Tibial artery (tissue), 4 donors: ENCODE data around the gene SLC25A33.
"Not testable (repeated sequence)": the region's sequence is repeated elsewhere in the genome, so short reads cannot be mapped to it uniquely, and the experiment has no call there.

Source experiments
- DNase-seq, 2 donors: peaks; one replicate each; pipeline ENCODE4 v3.0.0-alpha.2; 2019
- H3K27ac ChIP-seq, 2 donors: fragments of 200-600 bp; sonication (generic) in 1 of 2; 1 replicate in 1 of 2; 2 replicates in 1 of 2; pipeline ENCODE4 v1.5.1; 2018 to 2019; ENCODE audit warnings: mild to moderate bottlenecking in 1 of 2
- H3K27me3 ChIP-seq, 2 donors: fragments of 200-600 bp; sonication (generic) in 1 of 2; one replicate each; pipeline versions ENCODE4 v1.5.1 to v1.6.0; 2016 to 2019
- H3K36me3 ChIP-seq, 3 donors: fragments of 200-600 bp; sonication (generic) in 2 of 3; one replicate each; pipeline ENCODE4 v1.5.1; 2016 to 2019; ENCODE audit warnings: mild to moderate bottlenecking in 2 of 3
- H3K4me1 ChIP-seq, 4 donors: fragments of 200-600 bp; sonication (generic) in 2 of 4; 1 replicate in 3 of 4; 2 replicates in 1 of 4; pipeline ENCODE4 v1.5.1; 2016 to 2019
- H3K4me3 ChIP-seq, 2 donors: fragments of 200-600 bp; sonication (generic) in 1 of 2; 1 replicate in 1 of 2; 2 replicates in 1 of 2; pipeline ENCODE4 v1.5.1; 2018 to 2019; ENCODE audit warnings: mild to moderate bottlenecking in 2 of 2
- H3K9me3 ChIP-seq, 3 donors: fragments of 200-600 bp; sonication (generic) in 1 of 3; one replicate each; pipeline ENCODE4 v1.5.1; 2016 to 2019
- CTCF ChIP-seq, 2 experiments: fragments of 200-600 bp in 1 of 2; fragments of 450-650 bp in 1 of 2; IDR thresholded peaks; one replicate each; pipeline ENCODE4 v1.5.1; 2017 to 2019; ENCODE audit warnings: antibody characterized with exemption in 2 of 2, mild to moderate bottlenecking in 1 of 2, moderate library complexity in 1 of 2
- intact Hi-C: fragments of 100-400 bp; cut with DNase I; formaldehyde crosslinking; loops from one replicate; pipeline ENCODE4 v1.15.0; 2023; ENCODE audit warnings: low total_unique reads

Gene SLC25A33

GRCh38 chr1:9558271-9558945 is 19.1 kb downstream of the SLC25A33 start:
- Histone ChIP-seq H3K4me3 (no peak overlapping the region), H3K27ac (no peak overlapping the region), H3K9me3 (no peaks in the 10 kb centered on the region), H3K4me1 (peaks cover 0 to 22% (median 7%) of the 10 kb centered on the region in 4 donors), H3K36me3 (peaks cover 0 to 13% (median 7%) of the 10 kb centered on the region in 3 donors), H3K27me3 (no peaks in the 10 kb centered on the region)
- intact Hi-C loops: no loop called here
- no peak for DNase-seq
- no peak for TF ChIP-seq CTCF (IDR thresholded peaks at IDR 0.05)

- Histone ChIP-seq H3K36me3 (peaks cover 0 to 13% (median 7%) of the 10 kb centered on the region in 3 donors), H3K9me3 (no peaks in the 10 kb centered on the region), H3K27me3 (no peaks in the 10 kb centered on the region), H3K4me3 (no peak overlapping the region), H3K4me1 (peaks cover 0 to 22% (median 7%) of the 10 kb centered on the region in 4 donors), H3K27ac (no peak overlapping the region)
- intact Hi-C loops: no loop called here
- DNase-seq: no peak
- no peak for TF ChIP-seq CTCF (IDR thresholded peaks at IDR 0.05)
Observed at GRCh38 chr1:9558946-9559545, 19.8 kb downstream of the SLC25A33 start.

- TF ChIP-seq CTCF (IDR thresholded peaks at IDR 0.05): no peak
- DNase-seq: no peak
- intact Hi-C loops: no loop called here
- H3K4me3 ChIP-seq: no peak overlapping the region
- H3K27ac ChIP-seq: no peak overlapping the region
- peaks cover 0 to 22% (median 7%) of the 10 kb centered on the region in 4 donors for H3K4me1 ChIP-seq
- no peaks in the 10 kb centered on the region for H3K27me3 ChIP-seq
- H3K36me3 ChIP-seq: peaks cover 0 to 13% (median 7%) of the 10 kb centered on the region in 3 donors
- H3K9me3 ChIP-seq: no peaks in the 10 kb centered on the region
Observed at GRCh38 chr1:9559673-9560072, 20.4 kb downstream of the SLC25A33 start.

- H3K27me3 ChIP-seq, H3K4me3 ChIP-seq, H3K27ac ChIP-seq, H3K9me3 ChIP-seq, DNase-seq, intact Hi-C loops: not testable (repeated sequence)
- Histone ChIP-seq H3K36me3 (peaks cover 0 to 13% (median 7%) of the 10 kb centered on the region in 3 donors), H3K4me1 (peaks cover 0 to 19% (median 7%) of the 10 kb centered on the region in 4 donors)
Observed at GRCh38 chr1:9560090-9560489, 20.8 kb downstream of the SLC25A33 start.

GRCh38 chr1:9561429-9561828 is 22.2 kb downstream of the SLC25A33 start:
- DNase-seq: no peak
- Histone ChIP-seq H3K27me3 (no peaks in the 10 kb centered on the region), H3K4me3 (no peak overlapping the region), H3K4me1 (peaks cover 0 to 11% (median 5%) of the 10 kb centered on the region in 4 donors), H3K9me3 (no peaks in the 10 kb centered on the region), H3K27ac (peak overlapping the region in 1 of 2 donors; percentile 28), H3K36me3 (peaks cover 0 to 13% (median 5%) of the 10 kb centered on the region in 3 donors)
- no peak for TF ChIP-seq CTCF (IDR thresholded peaks at IDR 0.05)
- intact Hi-C loops: no loop called here

GRCh38 chr1:9569267-9569666 is 30.0 kb downstream of the SLC25A33 start:
- no peak overlapping the region for H3K27ac ChIP-seq
- no peak for DNase-seq
- no peaks in the 10 kb centered on the region for H3K4me1 ChIP-seq
- no peak for TF ChIP-seq CTCF (IDR thresholded peaks at IDR 0.05)
- H3K36me3 ChIP-seq: peaks cover 0 to 6% (median 0%) of the 10 kb centered on the region in 3 donors
- H3K27me3 ChIP-seq: no peaks in the 10 kb centered on the region
- H3K4me3 ChIP-seq: no peak overlapping the region
- intact Hi-C loops: no loop called here
- no peaks in the 10 kb centered on the region for H3K9me3 ChIP-seq

GRCh38 chr1:9570886-9571529 is 31.7 kb downstream of the SLC25A33 start:
- not testable (repeated sequence) for DNase-seq, H3K27me3 ChIP-seq, H3K36me3 ChIP-seq, H3K4me1 ChIP-seq, H3K9me3 ChIP-seq, H3K27ac ChIP-seq, H3K4me3 ChIP-seq
- intact Hi-C loops: loop anchor here (5.0 kb wide), 1 partner anchor 74 kb away; no protein-coding TSS in a partner anchor
